Heart left ventricle (tissue), 13 donors: ENCODE results near the gene FNDC3B.
"Not testable (repeated sequence)": the region's sequence is repeated elsewhere in the genome, so short reads cannot be mapped to it uniquely, and the experiment has no call there.

Experiments
- POLR2A ChIP-seq, 2 donors: fragments of 450-650 bp; IDR thresholded peaks; one replicate each; pipeline ENCODE4 v1.6.1; 2017; ENCODE audit warnings: antibody characterized with exemption in 2 of 2, mild to moderate bottlenecking in 2 of 2, moderate library complexity in 2 of 2
- TF ChIP-seq, protein P1 (sequence below), 12 donors: fragments of 200-600 bp; sonication (generic) in 4 of 12; IDR thresholded peaks; one replicate each; pipeline versions ENCODE4 v1.5.0 to v1.8.0; 2018 to 2022; ENCODE audit warnings: antibody characterized with exemption in 12 of 12, mild to moderate bottlenecking in 5 of 12
- donor health status: ischemic (EF 13 %, LVEDD 7.1; RV severe dilation, severe dysfunction).
- donor health status: DM: no; HTN: yes; CAD: no.
- donor health status: DM: no; HTN: no; CAD: no.
- donor health status: ischemic (EF 25% LVEDD 6.9; RV normal size, moderate dysfunction).
- donor health status: ischemic (EF 25% LVEDD 5.7; RV mildly dilated, moderate dysfunction).
- donor health status: ischemic (EF 35%, LVEDD 5.7; RV mildly dilated, moderate dysfunction).
- donor health status: nonischemic (EF 11% LVEDD 7.7; RV severe dilation, severe dysfunction).
- donor health status: DM: yes; HTN: yes; CAD: no.
- donor health status: PGD.
- donor health status: ischemic (EF 29% LVEDD 5.4; RV normal size, mild dysfunction).
- donor health status: nonischemic (EF 23%, LVEDD 6.1; RV moderate dilation, normal function).

DNA sequence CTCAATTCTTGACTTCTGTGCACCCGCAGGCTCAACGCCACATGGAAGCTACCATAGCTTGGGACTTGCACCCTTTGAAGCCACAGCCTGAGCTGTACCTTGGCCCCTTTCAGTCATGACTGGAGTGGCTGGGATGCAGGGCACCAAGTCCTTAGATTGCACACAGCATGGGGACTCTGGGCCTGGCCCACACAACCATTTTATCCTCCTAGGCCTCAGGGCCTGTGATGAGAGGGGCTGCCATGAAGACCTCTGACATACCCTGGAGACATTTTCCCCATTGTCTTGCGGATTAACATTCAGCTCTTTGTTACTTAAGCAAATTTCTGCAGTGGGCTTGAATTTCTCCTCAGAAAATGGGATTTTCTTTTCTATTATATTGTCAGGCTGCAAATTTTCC lies 203.1 kb downstream of the FNDC3B start:
- TF ChIP-seq, protein P1, sequence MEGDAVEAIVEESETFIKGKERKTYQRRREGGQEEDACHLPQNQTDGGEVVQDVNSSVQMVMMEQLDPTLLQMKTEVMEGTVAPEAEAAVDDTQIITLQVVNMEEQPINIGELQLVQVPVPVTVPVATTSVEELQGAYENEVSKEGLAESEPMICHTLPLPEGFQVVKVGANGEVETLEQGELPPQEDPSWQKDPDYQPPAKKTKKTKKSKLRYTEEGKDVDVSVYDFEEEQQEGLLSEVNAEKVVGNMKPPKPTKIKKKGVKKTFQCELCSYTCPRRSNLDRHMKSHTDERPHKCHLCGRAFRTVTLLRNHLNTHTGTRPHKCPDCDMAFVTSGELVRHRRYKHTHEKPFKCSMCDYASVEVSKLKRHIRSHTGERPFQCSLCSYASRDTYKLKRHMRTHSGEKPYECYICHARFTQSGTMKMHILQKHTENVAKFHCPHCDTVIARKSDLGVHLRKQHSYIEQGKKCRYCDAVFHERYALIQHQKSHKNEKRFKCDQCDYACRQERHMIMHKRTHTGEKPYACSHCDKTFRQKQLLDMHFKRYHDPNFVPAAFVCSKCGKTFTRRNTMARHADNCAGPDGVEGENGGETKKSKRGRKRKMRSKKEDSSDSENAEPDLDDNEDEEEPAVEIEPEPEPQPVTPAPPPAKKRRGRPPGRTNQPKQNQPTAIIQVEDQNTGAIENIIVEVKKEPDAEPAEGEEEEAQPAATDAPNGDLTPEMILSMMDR (IDR thresholded peaks at IDR 0.05) = not testable (repeated sequence)
- not testable (repeated sequence) for TF ChIP-seq POLR2A (IDR thresholded peaks at IDR 0.05)
